ENCODE data around the gene RPS15.

DNA sequence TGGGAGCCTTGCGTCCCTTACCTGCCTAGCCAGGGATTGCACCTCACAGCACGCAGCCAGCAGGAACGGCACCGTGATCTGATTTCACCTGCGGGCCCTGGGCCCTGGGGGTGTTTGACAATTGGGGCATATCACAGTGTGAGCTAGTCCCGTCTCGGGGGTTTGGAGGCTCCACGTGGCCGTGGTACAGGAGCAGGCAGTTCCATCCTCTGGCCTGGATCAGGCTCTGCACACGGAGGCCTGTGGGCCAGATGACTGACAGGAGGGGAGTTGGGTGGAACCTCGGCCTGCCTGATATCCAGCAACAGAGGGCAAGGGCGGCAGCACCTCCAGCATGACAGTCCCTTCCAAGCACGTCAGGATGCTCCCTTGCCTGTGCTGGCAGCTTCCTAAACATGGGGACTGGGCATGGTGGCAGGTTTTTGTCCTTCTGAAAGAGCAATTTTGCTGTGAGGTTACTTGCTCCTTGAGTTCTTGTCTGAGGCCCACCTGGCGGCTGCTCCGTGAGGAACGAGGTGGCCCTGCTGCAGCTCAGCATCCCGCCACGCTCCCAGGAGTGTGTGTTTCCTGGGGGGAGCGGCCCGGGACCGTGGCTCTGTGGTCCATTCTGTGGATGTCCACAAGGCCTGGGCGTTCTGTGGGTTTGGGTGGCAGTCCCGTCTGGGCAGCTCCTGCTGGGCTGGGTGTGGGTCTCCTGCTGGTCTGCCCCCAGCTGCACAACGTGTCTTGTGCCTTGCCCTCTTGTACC lies 6.3 kb upstream of the RPS15 start:
- TF ChIP-seq POLR2A (IDR thresholded peaks at IDR 0.05; ENCODE audit: low read depth, low read length) (no peak), POLR2AphosphoS5 (IDR thresholded peaks at IDR 0.05; ENCODE audit: low read depth, low read length) (0 out of 2 replicates have a peak, but pooled peaks have one; percentile 19), SPI1 (IDR thresholded peaks at IDR 0.05; ENCODE audit: low read depth, low read length) (no peak)

Data from GM12891 (cell line).